HCT116 (cell line): ENCODE results near the gene BTBD9.

ENCODE experiments used
- ATF3 ChIP-seq: IDR thresholded peaks from 2 replicates; pipeline ENCODE4 v1.6.1; 2012
- CTCF ChIP-seq, 3 experiments: fragments of 200-600 bp in 1 of 3; sonication (generic) in 1 of 3; IDR thresholded peaks in 2 of 3; conservative IDR thresholded peaks in 1 of 3; 2 replicates each; pipeline ENCODE4 v1.5.1; 2012 to 2017; ENCODE audit warnings: low read depth in 2 of 3, low read length in 2 of 3, antibody characterized with exemption in 1 of 3, borderline replicate concordance in 1 of 3, control low read depth in 1 of 3, mild to moderate bottlenecking in 1 of 3, mixed read lengths in 1 of 3, mixed run types in 1 of 3, moderate library complexity in 1 of 3; ENCODE audit not compliant: insufficient read depth in 1 of 3
- EZH2 ChIP-seq: fragments of 200-600 bp; sonication (generic); IDR thresholded peaks from 2 replicates; pipeline ENCODE4 v1.6.1; 2017; ENCODE audit warnings: antibody characterized with exemption, mixed run types
- POLR2A ChIP-seq: IDR thresholded peaks from 2 replicates; pipeline ENCODE4 v1.7.0; 2011; ENCODE audit warnings: borderline replicate concordance; ENCODE audit not compliant: insufficient read depth, insufficient read length; ENCODE audit errors: extremely low read depth
- POLR2AphosphoS5 ChIP-seq: IDR thresholded peaks from 2 replicates; pipeline ENCODE4 v1.6.1; 2011; ENCODE audit warnings: mild to moderate bottlenecking, low read depth, low read length, moderate library complexity
- SP1 ChIP-seq: IDR thresholded peaks from 2 replicates; pipeline ENCODE4 v1.6.1; 2012; ENCODE audit warnings: low read depth
- ZNF274 ChIP-seq: fragments of 200-500 bp; sonication (Bioruptor generic); IDR thresholded peaks from 2 replicates; pipeline ENCODE4 v1.6.1; 2014; ENCODE audit warnings: mild to moderate bottlenecking, low read depth, low read length, inconsistent platforms
- TF ChIP-seq, protein P1 (sequence below): IDR thresholded peaks from 2 replicates; pipeline ENCODE4 v1.6.1; 2012; ENCODE audit warnings: low read depth

DNA sequence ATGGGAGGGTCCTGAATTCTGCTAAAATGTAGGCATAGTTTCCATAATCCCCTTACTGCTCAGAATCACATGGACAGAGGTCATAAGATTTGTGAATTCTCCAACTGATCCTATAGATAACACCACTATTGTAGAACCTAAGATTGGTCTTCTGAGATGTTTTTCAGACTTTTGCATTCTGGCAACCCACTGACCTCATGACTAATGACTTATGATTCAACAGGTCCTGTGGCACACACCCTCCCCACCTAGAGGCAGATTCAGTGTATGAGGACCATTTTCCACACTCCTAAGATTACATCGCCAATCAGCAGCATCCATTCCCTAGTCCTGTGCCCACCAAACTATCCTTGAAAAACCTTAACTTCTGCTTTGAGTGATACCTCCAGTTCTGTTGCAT lies 207.2 kb downstream of the BTBD9 start:
- TF ChIP-seq POLR2A (no peak), CTCF (IDR thresholded peaks at IDR 0.05 in 2 of 3, conservative IDR thresholded peaks at IDR 0.05 in 1 of 3; ENCODE audit: borderline replicate concordance in 1 of 3, insufficient read depth in 1 of 3, low read depth in 2 of 3, low read length in 2 of 3) (no peak), SP1 (peak; percentile 36; the same call in 1 of the 2 replicates), ZNF274 (no peak), POLR2AphosphoS5 (no peak), EZH2 (no peak), ATF3 (no peak)
- TF ChIP-seq, protein P1, sequence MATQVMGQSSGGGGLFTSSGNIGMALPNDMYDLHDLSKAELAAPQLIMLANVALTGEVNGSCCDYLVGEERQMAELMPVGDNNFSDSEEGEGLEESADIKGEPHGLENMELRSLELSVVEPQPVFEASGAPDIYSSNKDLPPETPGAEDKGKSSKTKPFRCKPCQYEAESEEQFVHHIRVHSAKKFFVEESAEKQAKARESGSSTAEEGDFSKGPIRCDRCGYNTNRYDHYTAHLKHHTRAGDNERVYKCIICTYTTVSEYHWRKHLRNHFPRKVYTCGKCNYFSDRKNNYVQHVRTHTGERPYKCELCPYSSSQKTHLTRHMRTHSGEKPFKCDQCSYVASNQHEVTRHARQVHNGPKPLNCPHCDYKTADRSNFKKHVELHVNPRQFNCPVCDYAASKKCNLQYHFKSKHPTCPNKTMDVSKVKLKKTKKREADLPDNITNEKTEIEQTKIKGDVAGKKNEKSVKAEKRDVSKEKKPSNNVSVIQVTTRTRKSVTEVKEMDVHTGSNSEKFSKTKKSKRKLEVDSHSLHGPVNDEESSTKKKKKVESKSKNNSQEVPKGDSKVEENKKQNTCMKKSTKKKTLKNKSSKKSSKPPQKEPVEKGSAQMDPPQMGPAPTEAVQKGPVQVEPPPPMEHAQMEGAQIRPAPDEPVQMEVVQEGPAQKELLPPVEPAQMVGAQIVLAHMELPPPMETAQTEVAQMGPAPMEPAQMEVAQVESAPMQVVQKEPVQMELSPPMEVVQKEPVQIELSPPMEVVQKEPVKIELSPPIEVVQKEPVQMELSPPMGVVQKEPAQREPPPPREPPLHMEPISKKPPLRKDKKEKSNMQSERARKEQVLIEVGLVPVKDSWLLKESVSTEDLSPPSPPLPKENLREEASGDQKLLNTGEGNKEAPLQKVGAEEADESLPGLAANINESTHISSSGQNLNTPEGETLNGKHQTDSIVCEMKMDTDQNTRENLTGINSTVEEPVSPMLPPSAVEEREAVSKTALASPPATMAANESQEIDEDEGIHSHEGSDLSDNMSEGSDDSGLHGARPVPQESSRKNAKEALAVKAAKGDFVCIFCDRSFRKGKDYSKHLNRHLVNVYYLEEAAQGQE: no peak
